H1 (cell line): ENCODE results near the gene NEGR1.

Experiments used
- CTCF ChIP-seq, 3 experiments: IDR thresholded peaks; 1 replicate in 2 of 3; 2 replicates in 1 of 3; pipeline versions ENCODE4 v1.5.1 to v1.6.1; 2011; ENCODE audit warnings: low read length in 3 of 3, mild to moderate bottlenecking in 3 of 3, inconsistent platforms in 2 of 3, low read depth in 1 of 3, moderate library complexity in 1 of 3; ENCODE audit not compliant: insufficient read depth in 1 of 3; ENCODE audit errors: control extremely low read depth in 1 of 3
- EZH2 ChIP-seq: fragments of 200-600 bp; sonication (generic); IDR thresholded peaks from 2 replicates; pipeline ENCODE4 v1.7.1; 2012; ENCODE audit warnings: low read depth, mild to moderate bottlenecking, moderate library complexity, low read length, inconsistent platforms; ENCODE audit not compliant: severe bottlenecking
- MAFK ChIP-seq: IDR thresholded peaks from 2 replicates; pipeline ENCODE4 v1.6.1; 2012; ENCODE audit warnings: low read depth, mild to moderate bottlenecking, improper control_type of control experiment, low read length
- POLR2A ChIP-seq, 2 experiments: IDR thresholded peaks; 1 replicate in 1 of 2; 2 replicates in 1 of 2; pipeline ENCODE4 v1.6.1; 2011; ENCODE audit warnings: low read depth in 2 of 2, low read length in 2 of 2, mild to moderate bottlenecking in 2 of 2; ENCODE audit errors: control extremely low read depth in 1 of 2
- SIN3A ChIP-seq, 2 experiments: IDR thresholded peaks in 1 of 2; conservative IDR thresholded peaks in 1 of 2; 2 replicates each; pipeline ENCODE4 v1.6.1; 2011 to 2012; ENCODE audit warnings: low read length in 2 of 2, improper control_type of control experiment in 1 of 2, low read depth in 1 of 2, mild to moderate bottlenecking in 1 of 2
- TAF1 ChIP-seq: IDR thresholded peaks from 2 replicates; pipeline ENCODE4 v1.6.1; 2011; ENCODE audit warnings: mild to moderate bottlenecking, low read depth, low read length

DNA sequence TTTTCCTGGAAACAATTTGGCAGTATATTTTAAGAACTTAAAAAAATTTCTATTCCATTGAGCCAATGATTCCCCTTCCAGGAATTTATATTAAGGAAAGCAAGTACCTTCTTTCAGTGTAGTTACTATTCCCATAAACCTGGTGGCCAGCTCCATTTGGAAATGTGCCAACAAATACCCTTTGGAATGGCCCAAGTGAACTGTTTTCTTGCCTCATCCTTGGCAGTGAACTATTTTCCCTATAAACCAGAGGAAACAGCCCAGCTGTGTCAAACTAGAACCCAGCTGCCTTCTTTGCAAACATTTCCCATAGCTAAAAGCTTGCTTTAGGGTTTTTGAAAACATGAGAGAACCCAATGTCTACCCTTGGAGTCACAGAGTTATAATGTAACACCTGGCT is 496.9 kb downstream of the NEGR1 start:
- TF ChIP-seq POLR2A (IDR thresholded peaks at IDR 0.05; ENCODE audit: control extremely low read depth in 1 of 2, low read depth in 2 of 2, low read length in 2 of 2) (no peak), MAFK (no peak), EZH2 (no peak), CTCF (IDR thresholded peaks at IDR 0.05; ENCODE audit: control extremely low read depth in 1 of 3, insufficient read depth in 1 of 3, low read depth in 1 of 3, low read length in 3 of 3) (no peak), SIN3A (conservative IDR thresholded peaks at IDR 0.05 in 1 of 2, IDR thresholded peaks at IDR 0.05 in 1 of 2; ENCODE audit: low read depth in 1 of 2, low read length in 2 of 2) (no peak), TAF1 (no peak)
